Measurements from ENCODE around the gene RANBP17. TPM values are rescaled to one million over a fixed set of nuclear protein-coding genes. Genes with fewer than 3 reads are reported as not detected.

The RANBP17 gene
- total RNA-seq, 4 donors from 2014 or later: 0.38 to 5.1 (median 1.4) TPM

- no peak overlapping the region for H3K4me3 ChIP-seq (ENCODE audit: low read depth, poor library complexity, severe bottlenecking)
- intact Hi-C loops (cut with DNase I; ENCODE audit: low total_unique reads): no loop called here
- no peak for DNase-seq (ENCODE audit: low spot score in 2 of 2)
- 86 to 89% methylated on average over 5 of the region's 5 CpGs for WGBS, 2 donors
- TF ChIP-seq CTCF (IDR thresholded peaks at IDR 0.05) (no peak), POLR2A (IDR thresholded peaks at IDR 0.05) (no peak)
Observed at GRCh38 chr5:171074747-171075146, 212.9 kb downstream of the RANBP17 start.

- TF ChIP-seq CTCF (IDR thresholded peaks at IDR 0.05) (no peak), POLR2A (IDR thresholded peaks at IDR 0.05) (no peak)
- H3K4me3 ChIP-seq (ENCODE audit: low read depth, poor library complexity, severe bottlenecking): no peak overlapping the region
- no peak for DNase-seq (ENCODE audit: low spot score in 2 of 2)
- 75 to 78% methylated on average over 7 of the region's 7 CpGs for WGBS, 2 donors
- intact Hi-C loops (cut with DNase I; ENCODE audit: low total_unique reads): no loop called here
Observed at GRCh38 chr5:171080186-171080938, 218.5 kb downstream of the RANBP17 start.

GRCh38 chr5:171081319-171081718, 219.5 kb downstream of the RANBP17 start:
- no peak overlapping the region for H3K4me3 ChIP-seq (ENCODE audit: low read depth, poor library complexity, severe bottlenecking)
- 49 to 51% methylated on average over 1 of the region's 1 CpG for WGBS, 2 donors
- intact Hi-C loops (cut with DNase I; ENCODE audit: low total_unique reads): no loop called here
- no peak for DNase-seq (ENCODE audit: low spot score in 2 of 2)
- TF ChIP-seq POLR2A (IDR thresholded peaks at IDR 0.05) (no peak), CTCF (IDR thresholded peaks at IDR 0.05) (no peak)

DNA sequence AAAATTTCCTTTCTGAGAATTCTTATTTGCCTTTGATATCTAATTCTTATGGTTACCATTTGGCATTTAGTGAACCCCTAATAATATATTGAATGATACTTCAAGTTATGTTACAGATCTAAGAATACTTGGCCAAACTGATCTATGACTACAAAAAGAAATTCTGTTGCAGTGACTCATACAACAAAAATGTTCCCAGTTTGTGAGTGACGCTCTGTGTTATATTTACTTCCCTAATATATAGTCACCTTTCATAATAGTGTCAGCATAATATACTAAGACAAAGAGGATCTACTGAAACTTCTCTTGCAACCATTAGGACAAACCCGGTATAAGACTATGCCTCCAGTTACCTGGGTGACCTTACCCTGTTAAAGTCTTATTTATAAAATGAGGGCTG, 230.4 kb downstream of the RANBP17 start:
- H3K4me3 ChIP-seq (ENCODE audit: low read depth, poor library complexity, severe bottlenecking): no peak overlapping the region
- 69 to 77% methylated on average over 2 of the region's 2 CpGs for WGBS, 2 donors
- DNase-seq (ENCODE audit: low spot score in 2 of 2): no peak
- TF ChIP-seq CTCF (IDR thresholded peaks at IDR 0.05): no peak
- TF ChIP-seq POLR2A (IDR thresholded peaks at IDR 0.05): no peak
- intact Hi-C loops (cut with DNase I; ENCODE audit: low total_unique reads): no loop called here

DNA sequence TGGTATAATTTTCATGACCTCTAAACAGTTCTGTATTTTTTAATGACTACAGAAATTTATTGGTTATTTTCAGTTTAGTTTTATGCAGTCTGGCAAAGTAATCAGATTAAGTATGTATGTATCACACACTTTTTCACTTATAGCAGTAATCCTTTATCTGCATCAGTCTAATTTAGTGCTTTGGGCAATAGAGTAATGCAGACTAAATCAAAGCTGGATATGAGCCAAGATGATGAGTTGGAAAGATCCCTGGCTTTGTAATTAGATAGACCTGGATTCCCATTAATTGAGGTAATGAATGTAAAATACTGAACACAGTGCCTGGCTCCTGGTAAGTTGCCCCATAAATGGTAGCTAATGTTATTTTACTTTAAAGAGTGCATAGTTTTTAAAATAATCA, 231.8 kb downstream of the RANBP17 start:
- TF ChIP-seq CTCF (IDR thresholded peaks at IDR 0.05) (no peak), POLR2A (IDR thresholded peaks at IDR 0.05) (no peak)
- no peak for DNase-seq (ENCODE audit: low spot score in 2 of 2)
- no peak overlapping the region for H3K4me3 ChIP-seq (ENCODE audit: low read depth, poor library complexity, severe bottlenecking)
- intact Hi-C loops (cut with DNase I; ENCODE audit: low total_unique reads): no loop called here

DNA sequence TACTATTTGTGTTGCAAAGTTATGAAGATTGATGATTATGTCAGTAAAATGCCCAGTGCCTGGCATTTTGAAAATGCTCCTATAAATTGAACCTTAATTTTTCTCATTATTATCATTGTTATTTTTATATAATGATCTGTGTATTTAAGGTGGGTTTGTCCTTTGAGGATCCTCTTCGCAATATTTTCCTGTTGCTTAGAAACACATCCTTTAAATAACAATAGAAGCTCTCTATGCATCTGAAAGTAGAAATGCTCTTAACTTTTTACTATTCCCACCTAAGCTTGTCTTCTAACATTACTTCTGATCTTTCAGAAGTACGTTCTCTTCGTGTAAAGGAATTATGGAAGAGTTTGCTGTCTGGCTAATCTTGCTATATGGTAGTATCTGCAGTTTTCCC, 232.5 kb downstream of the RANBP17 start:
- no peak for DNase-seq (ENCODE audit: low spot score in 2 of 2)
- no peak for TF ChIP-seq CTCF (IDR thresholded peaks at IDR 0.05)
- TF ChIP-seq POLR2A (IDR thresholded peaks at IDR 0.05): no peak
- WGBS, 2 donors: 78 to 84% methylated on average over 3 of the region's 3 CpGs
- H3K4me3 ChIP-seq (ENCODE audit: low read depth, poor library complexity, severe bottlenecking): no peak overlapping the region
- intact Hi-C loops (cut with DNase I; ENCODE audit: low total_unique reads): no loop called here

Measured in lower leg skin (tissue), 4 donors.